Superior temporal gyrus (tissue), 1 donor: ENCODE results near the gene OPRD1.
"Not testable (repeated sequence)": the region's sequence is repeated elsewhere in the genome, so short reads cannot be mapped to it uniquely, and the experiment has no call there.

ENCODE experiments used
- DNase-seq: peaks from one replicate; pipeline ENCODE4 v3.0.0-alpha.2; 2016; ENCODE audit errors: extremely low spot score

The OPRD1 gene

GRCh38 chr1:28845786-28846543, 34.0 kb downstream of the OPRD1 start:
- DNase-seq = no peak

GRCh38 chr1:28847207-28847606, 35.2 kb downstream of the OPRD1 start:
- not testable (repeated sequence) for DNase-seq

- no peak for DNase-seq
Measured at GRCh38 chr1:28848416-28848815, 36.4 kb downstream of the OPRD1 start.

GRCh38 chr1:28853093-28853742, 41.2 kb downstream of the OPRD1 start:
- no peak for DNase-seq

- not testable (repeated sequence) for DNase-seq
Measured at GRCh38 chr1:28854406-28854805, 42.4 kb downstream of the OPRD1 start.

- no peak for DNase-seq
Measured at GRCh38 chr1:28855046-28855445, 43.1 kb downstream of the OPRD1 start.

GRCh38 chr1:28855469-28855951, 43.5 kb downstream of the OPRD1 start:
- DNase-seq = no peak

GRCh38 chr1:28855969-28856368, 44.0 kb downstream of the OPRD1 start:
- DNase-seq = no peak

- no peak for DNase-seq
Measured at GRCh38 chr1:28860332-28861073, 48.5 kb downstream of the OPRD1 start.

- DNase-seq = no peak
Measured at GRCh38 chr1:28862571-28863403, 50.8 kb downstream of the OPRD1 start.

- DNase-seq = no peak
Measured at GRCh38 chr1:28864695-28865094, 52.7 kb downstream of the OPRD1 start.

GRCh38 chr1:28865997-28866650, 54.2 kb downstream of the OPRD1 start:
- DNase-seq = no peak

GRCh38 chr1:28867850-28868249, 55.9 kb downstream of the OPRD1 start:
- no peak for DNase-seq

GRCh38 chr1:28869952-28870351, 58.0 kb downstream of the OPRD1 start:
- no peak for DNase-seq

GRCh38 chr1:28871631-28872401, 59.8 kb downstream of the OPRD1 start:
- no peak for DNase-seq

GRCh38 chr1:28875134-28875533, 63.2 kb downstream of the OPRD1 start:
- DNase-seq = not testable (repeated sequence)

GRCh38 chr1:28877132-28877781, 65.3 kb downstream of the OPRD1 start:
- peak; percentile 92 for DNase-seq

- no peak for DNase-seq
Measured at GRCh38 chr1:28878796-28879195, 66.8 kb downstream of the OPRD1 start.

- DNase-seq = peak; percentile 93
Measured at GRCh38 chr1:28882009-28882628, 70.1 kb downstream of the OPRD1 start.
